ENCODE data around the gene RPL19. TPM values are rescaled to one million over a fixed set of nuclear protein-coding genes. Genes with fewer than 3 reads are reported as not detected.

Gene RPL19
- total RNA-seq, 2 donors from 2014 or later, result 2,719 to 2,768 TPM

GRCh38 chr17:39208893-39209292 is 8.8 kb downstream of the RPL19 start:
- Mint-ChIP-seq H3K36me3 (peaks cover 0 to 11% of the 10 kb centered on the region in 2 donors), H3K9me3 (no peaks in the 10 kb centered on the region), H3K27ac (no peak overlapping the region)
- no peak for DNase-seq (ENCODE audit: low spot score in 2 of 2)
- ATAC-seq, result peak in 1 of 2 donors; percentile 4

- DNase-seq (ENCODE audit: low spot score in 2 of 2) (peak; percentile 65 to 68), ATAC-seq (peak; percentile 72 to 78)
- Mint-ChIP-seq H3K36me3 (peaks cover 0 to 5% of the 10 kb centered on the region in 2 donors), H3K9me3 (no peaks in the 10 kb centered on the region), H3K27ac (peak overlapping the region in 1 of 2 donors; percentile 55)
These were observed 9.4 kb downstream of the RPL19 start for GRCh38 chr17:39209317-39210092.

GRCh38 chr17:39210093-39210434 is 10.0 kb downstream of the RPL19 start:
- Mint-ChIP-seq H3K9me3 (no peaks in the 10 kb centered on the region), H3K27ac (peak overlapping the region in 1 of 2 donors; percentile 55)
- no peak for ATAC-seq

GRCh38 chr17:39212195-39212810 is 12.2 kb downstream of the RPL19 start:
- H3K9me3 Mint-ChIP-seq, result no peaks in the 10 kb centered on the region
- H3K27ac Mint-ChIP-seq, result no peak overlapping the region
- no peak for ATAC-seq
- no peaks in the 10 kb centered on the region for H3K36me3 Mint-ChIP-seq
- no peak for DNase-seq (ENCODE audit: low spot score in 2 of 2)

More at GRCh38 chr17:39210093-39210434, 10.0 kb downstream of the RPL19 start:
- no peaks in the 10 kb centered on the region for H3K36me3 Mint-ChIP-seq
- DNase-seq (ENCODE audit: low spot score in 2 of 2), result no peak

- no peak for DNase-seq (ENCODE audit: low spot score in 2 of 2)
- no peaks in the 10 kb centered on the region for H3K9me3 Mint-ChIP-seq
- no peaks in the 10 kb centered on the region for H3K36me3 Mint-ChIP-seq
- ATAC-seq, result no peak
- H3K27ac Mint-ChIP-seq, result no peak overlapping the region
These were observed 12.9 kb downstream of the RPL19 start for GRCh38 chr17:39212841-39213480.

- Mint-ChIP-seq H3K27ac (no peak overlapping the region), H3K9me3 (no peaks in the 10 kb centered on the region), H3K36me3 (no peaks in the 10 kb centered on the region)
- ATAC-seq (no peak), DNase-seq (ENCODE audit: low spot score in 2 of 2) (no peak)
These were observed 13.8 kb downstream of the RPL19 start for GRCh38 chr17:39213852-39214251.

GRCh38 chr17:39217734-39218369 is 17.8 kb downstream of the RPL19 start:
- ATAC-seq (no peak), DNase-seq (ENCODE audit: low spot score in 2 of 2) (no peak)
- H3K9me3 Mint-ChIP-seq, result no peaks in the 10 kb centered on the region
- no peaks in the 10 kb centered on the region for H3K36me3 Mint-ChIP-seq
- no peak overlapping the region for H3K27ac Mint-ChIP-seq

GRCh38 chr17:39218906-39219305 is 18.8 kb downstream of the RPL19 start:
- no peak for ATAC-seq
- no peak for DNase-seq (ENCODE audit: low spot score in 2 of 2)
- Mint-ChIP-seq H3K36me3 (no peaks in the 10 kb centered on the region), H3K9me3 (no peaks in the 10 kb centered on the region), H3K27ac (peak overlapping the region in 1 of 2 donors; percentile 7)

GRCh38 chr17:39219647-39220154 is 19.6 kb downstream of the RPL19 start:
- H3K36me3 Mint-ChIP-seq, result no peaks in the 10 kb centered on the region
- H3K9me3 Mint-ChIP-seq, result no peaks in the 10 kb centered on the region
- DNase-seq (ENCODE audit: low spot score in 2 of 2) (no peak), ATAC-seq (no peak)
- no peak overlapping the region for H3K27ac Mint-ChIP-seq

GRCh38 chr17:39221572-39221971 is 21.5 kb downstream of the RPL19 start:
- ATAC-seq (no peak), DNase-seq (ENCODE audit: low spot score in 2 of 2) (no peak)
- no peaks in the 10 kb centered on the region for H3K36me3 Mint-ChIP-seq
- no peak overlapping the region for H3K27ac Mint-ChIP-seq
- no peaks in the 10 kb centered on the region for H3K9me3 Mint-ChIP-seq

GRCh38 chr17:39222151-39222550 is 22.1 kb downstream of the RPL19 start:
- Mint-ChIP-seq H3K36me3 (no peaks in the 10 kb centered on the region), H3K9me3 (no peaks in the 10 kb centered on the region), H3K27ac (no peak overlapping the region)
- DNase-seq (ENCODE audit: low spot score in 2 of 2) (no peak), ATAC-seq (no peak)

GRCh38 chr17:39222866-39223834 is 23.1 kb downstream of the RPL19 start:
- Mint-ChIP-seq H3K36me3 (no peaks in the 10 kb centered on the region), H3K9me3 (no peaks in the 10 kb centered on the region), H3K27ac (no peak overlapping the region)
- ATAC-seq (no peak), DNase-seq (ENCODE audit: low spot score in 2 of 2) (no peak)

- no peak overlapping the region for H3K27ac Mint-ChIP-seq
- no peaks in the 10 kb centered on the region for H3K9me3 Mint-ChIP-seq
- no peak for ATAC-seq
- H3K36me3 Mint-ChIP-seq, result no peaks in the 10 kb centered on the region
- no peak for DNase-seq (ENCODE audit: low spot score in 2 of 2)
These were observed 24.1 kb downstream of the RPL19 start for GRCh38 chr17:39223907-39224777.

- DNase-seq (ENCODE audit: low spot score in 2 of 2) (no peak), ATAC-seq (peak in 1 of 2 donors; percentile 32)
- H3K9me3 Mint-ChIP-seq, result no peaks in the 10 kb centered on the region
- H3K27ac Mint-ChIP-seq, result peak overlapping the region in 1 of 2 donors; percentile 87
- no peaks in the 10 kb centered on the region for H3K36me3 Mint-ChIP-seq
These were observed 24.8 kb downstream of the RPL19 start for GRCh38 chr17:39224778-39225307.
